GM23338 (cell line): Measurements from ENCODE around the gene KCTD7. TPM values are rescaled to one million over a fixed set of nuclear protein-coding genes. Genes with fewer than 3 reads are reported as not detected.

ENCODE experiments used
- ATAC-seq: fragments of 200-7000 bp; cut with Tn5 transposase; 3 replicates; pipeline ENCODE4 v1.9.1; 2020
- DNase-seq: peaks from one replicate; pipeline ENCODE4 v3.0.0-alpha.2; 2015; ENCODE audit warnings: low spot score
- H2AFZ ChIP-seq: fragments of 200-600 bp; sonication (generic); 2 replicates; pipeline ENCODE4 v1.8.0; 2016; ENCODE audit warnings: antibody characterized with exemption, mild to moderate bottlenecking, moderate library complexity
- H3F3A ChIP-seq: fragments of 200-600 bp; sonication (generic); replicated peaks from 2 replicates; pipeline ENCODE4 v1.8.0; 2017; ENCODE audit warnings: antibody characterized with exemption, mixed run types, low read depth
- H3K27ac ChIP-seq: fragments of 200-600 bp; sonication (generic); 2 replicates; pipeline ENCODE4 v1.6.1; 2016; ENCODE audit warnings: low read depth
- H3K27me3 ChIP-seq: fragments of 200-600 bp; sonication (generic); 2 replicates; pipeline ENCODE4 v1.8.0; 2016; ENCODE audit warnings: mild to moderate bottlenecking, mixed run types, moderate library complexity; ENCODE audit not compliant: insufficient read depth
- H3K36me3 ChIP-seq: fragments of 200-600 bp; sonication (generic); 2 replicates; pipeline ENCODE4 v1.8.0; 2016; ENCODE audit warnings: mild to moderate bottlenecking; ENCODE audit not compliant: insufficient read depth
- H3K4me1 ChIP-seq: fragments of 200-600 bp; sonication (generic); 2 replicates; pipeline ENCODE4 v1.8.0; 2016; ENCODE audit warnings: mild to moderate bottlenecking, moderate library complexity; ENCODE audit not compliant: insufficient read depth
- H3K4me2 ChIP-seq: fragments of 200-600 bp; sonication (generic); 2 replicates; pipeline ENCODE4 v1.7.1; 2017; ENCODE audit warnings: mixed run types
- H3K4me3 ChIP-seq: fragments of 200-600 bp; sonication (generic); 2 replicates; pipeline ENCODE4 v1.6.1; 2016; ENCODE audit warnings: mixed run types
- H3K79me2 ChIP-seq: fragments of 200-600 bp; sonication (generic); replicated peaks from 2 replicates; pipeline ENCODE4 v1.8.0; 2017; ENCODE audit warnings: mild to moderate bottlenecking; ENCODE audit not compliant: insufficient read depth
- H3K9me2 ChIP-seq: fragments of 200-600 bp; sonication (generic); 2 replicates; pipeline ENCODE4 v1.8.0; 2017; ENCODE audit not compliant: insufficient read depth
- H4K20me1 ChIP-seq: fragments of 200-600 bp; sonication (generic); replicated peaks from 2 replicates; pipeline ENCODE4 v1.8.0; 2017; ENCODE audit warnings: mild to moderate bottlenecking; ENCODE audit not compliant: insufficient read depth
- H3K27ac Mint-ChIP-seq: 2 replicates; pipeline ENCODE4 v1.8.0; 2020; ENCODE audit warnings: inconsistent platforms, mild to moderate bottlenecking, moderate library complexity, mixed read lengths
- H3K27me3 Mint-ChIP-seq: 3 replicates; pipeline ENCODE4 v1.8.0; 2022; ENCODE audit warnings: low read depth, mild to moderate bottlenecking, moderate library complexity, mixed read lengths, inconsistent platforms; ENCODE audit not compliant: insufficient read depth, poor library complexity
- H3K36me3 Mint-ChIP-seq: 3 replicates; pipeline ENCODE4 v1.8.0; 2021; ENCODE audit warnings: low read depth, mild to moderate bottlenecking, inconsistent platforms, moderate library complexity, mixed read lengths
- H3K4me1 Mint-ChIP-seq: 3 replicates; pipeline ENCODE4 v1.8.0; 2020; ENCODE audit warnings: mild to moderate bottlenecking, inconsistent platforms, mixed read lengths
- H3K4me3 Mint-ChIP-seq: 3 replicates; pipeline ENCODE4 v1.8.0; 2021; ENCODE audit warnings: moderate library complexity, mild to moderate bottlenecking, inconsistent platforms, mixed read lengths
- H3K9me3 Mint-ChIP-seq: 3 replicates; pipeline ENCODE4 v1.8.0; 2020; ENCODE audit warnings: moderate library complexity, mild to moderate bottlenecking, inconsistent platforms, mixed read lengths
- CREB1 ChIP-seq: fragments of 250-450 bp; sonication (Bioruptor Pico); IDR thresholded peaks from 2 replicates; pipeline ENCODE4 v1.5.0; 2020; ENCODE audit warnings: low read depth, mild to moderate bottlenecking, moderate library complexity
- EZH2 ChIP-seq: fragments of 200-600 bp; sonication (generic); IDR thresholded peaks from one replicate; pipeline ENCODE4 v1.8.0; 2017; ENCODE audit warnings: antibody characterized with exemption, mild to moderate bottlenecking, low read depth; ENCODE audit not compliant: unreplicated experiment
- EZH2phosphoT487 ChIP-seq: fragments of 200-600 bp; sonication (generic); IDR thresholded peaks from one replicate; pipeline ENCODE4 v1.8.1; 2018; ENCODE audit warnings: antibody characterized with exemption; ENCODE audit not compliant: unreplicated experiment
- NANOG ChIP-seq: IDR thresholded peaks from 2 replicates; pipeline ENCODE4 v1.6.1; 2016; ENCODE audit warnings: antibody characterized with exemption, borderline replicate concordance
- ZNF114 ChIP-seq: fragments of 250-450 bp; sonication (Bioruptor Pico); IDR thresholded peaks from 2 replicates; pipeline ENCODE4 v1.5.0; 2020; ENCODE audit warnings: mild to moderate bottlenecking, moderate library complexity
- ZNF331 ChIP-seq: fragments of 250-450 bp; sonication (Bioruptor Pico); IDR thresholded peaks from 2 replicates; pipeline ENCODE4 v1.5.0; 2020; ENCODE audit warnings: low read depth, mild to moderate bottlenecking, moderate library complexity
- polyA plus RNA-seq: library from polyadenylated mRNA; unstranded; fragments of >200 nt; fragmentation: Nextera tagmentation; extraction: Ambion mirVana; gene quantifications from 2 replicates; pipeline ENCODE4 v1.2.1, GENCODE V29; 2016
- total RNA-seq: library from RNA; depleted of rRNA; stranded (reverse); fragments of >200 nt; shearing (Covaris generic); gene quantifications from 2 replicates; pipeline ENCODE4 v1.2.3, GENCODE V29; 2014
- TF ChIP-seq, protein P1 (sequence below), 2 experiments: fragments of 200-600 bp in 1 of 2; sonication (generic) in 1 of 2; conservative IDR thresholded peaks; 2 replicates each; pipeline versions ENCODE4 v1.5.1 to v1.6.1; 2016 to 2017; ENCODE audit warnings: antibody characterized with exemption in 2 of 2, low read depth in 2 of 2, mild to moderate bottlenecking in 2 of 2, moderate library complexity in 1 of 2
- TF ChIP-seq, protein P2 (sequence below): IDR thresholded peaks from one replicate; pipeline ENCODE4 v1.6.1; 2018; ENCODE audit warnings: antibody characterized with exemption; ENCODE audit not compliant: unreplicated experiment

The KCTD7 gene
- total and polyA plus RNA-seq, 2 experiments from 2014 or later: 3.7 to 21.0 TPM

DNA sequence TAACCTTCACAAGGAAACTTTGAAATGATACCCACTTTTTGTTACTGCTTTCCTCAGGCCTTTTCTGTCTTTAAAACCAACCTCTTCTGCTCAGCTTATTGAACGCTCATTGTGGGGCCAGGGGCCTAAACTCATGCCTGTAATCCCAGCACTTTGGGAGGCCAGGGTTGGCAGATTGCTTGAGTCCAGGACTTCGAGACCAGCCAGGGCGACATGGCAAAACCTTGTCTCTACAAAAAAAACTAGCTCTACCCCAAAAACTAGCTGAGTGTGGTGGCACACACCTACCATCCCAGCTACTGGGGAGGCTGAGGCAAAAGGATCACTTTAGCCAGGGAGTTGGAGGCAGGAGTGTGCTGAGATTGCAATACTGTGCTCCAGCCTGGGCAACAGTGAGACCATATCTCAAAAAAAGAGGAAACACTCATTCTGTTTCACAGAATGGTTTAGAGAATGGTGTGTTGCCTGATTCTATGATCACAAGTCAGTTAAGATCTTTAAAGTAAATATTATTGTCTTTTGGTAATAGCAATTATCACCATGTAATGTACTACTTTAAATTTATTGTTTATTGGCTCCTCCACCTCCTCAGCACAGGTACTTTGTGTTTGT, 51.1 kb downstream of the KCTD7 start (continued):
- TF ChIP-seq, protein P1, sequence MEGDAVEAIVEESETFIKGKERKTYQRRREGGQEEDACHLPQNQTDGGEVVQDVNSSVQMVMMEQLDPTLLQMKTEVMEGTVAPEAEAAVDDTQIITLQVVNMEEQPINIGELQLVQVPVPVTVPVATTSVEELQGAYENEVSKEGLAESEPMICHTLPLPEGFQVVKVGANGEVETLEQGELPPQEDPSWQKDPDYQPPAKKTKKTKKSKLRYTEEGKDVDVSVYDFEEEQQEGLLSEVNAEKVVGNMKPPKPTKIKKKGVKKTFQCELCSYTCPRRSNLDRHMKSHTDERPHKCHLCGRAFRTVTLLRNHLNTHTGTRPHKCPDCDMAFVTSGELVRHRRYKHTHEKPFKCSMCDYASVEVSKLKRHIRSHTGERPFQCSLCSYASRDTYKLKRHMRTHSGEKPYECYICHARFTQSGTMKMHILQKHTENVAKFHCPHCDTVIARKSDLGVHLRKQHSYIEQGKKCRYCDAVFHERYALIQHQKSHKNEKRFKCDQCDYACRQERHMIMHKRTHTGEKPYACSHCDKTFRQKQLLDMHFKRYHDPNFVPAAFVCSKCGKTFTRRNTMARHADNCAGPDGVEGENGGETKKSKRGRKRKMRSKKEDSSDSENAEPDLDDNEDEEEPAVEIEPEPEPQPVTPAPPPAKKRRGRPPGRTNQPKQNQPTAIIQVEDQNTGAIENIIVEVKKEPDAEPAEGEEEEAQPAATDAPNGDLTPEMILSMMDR (conservative IDR thresholded peaks at IDR 0.05; ENCODE audit: low read depth in 2 of 2): no peak
- no peak for TF ChIP-seq EZH2
- TF ChIP-seq EZH2phosphoT487: no peak
- TF ChIP-seq NANOG: no peak
- TF ChIP-seq CREB1 (CRISPR knock-in tag): no peak
- no peak for TF ChIP-seq ZNF331 (CRISPR knock-in tag)
- TF ChIP-seq, protein P2, sequence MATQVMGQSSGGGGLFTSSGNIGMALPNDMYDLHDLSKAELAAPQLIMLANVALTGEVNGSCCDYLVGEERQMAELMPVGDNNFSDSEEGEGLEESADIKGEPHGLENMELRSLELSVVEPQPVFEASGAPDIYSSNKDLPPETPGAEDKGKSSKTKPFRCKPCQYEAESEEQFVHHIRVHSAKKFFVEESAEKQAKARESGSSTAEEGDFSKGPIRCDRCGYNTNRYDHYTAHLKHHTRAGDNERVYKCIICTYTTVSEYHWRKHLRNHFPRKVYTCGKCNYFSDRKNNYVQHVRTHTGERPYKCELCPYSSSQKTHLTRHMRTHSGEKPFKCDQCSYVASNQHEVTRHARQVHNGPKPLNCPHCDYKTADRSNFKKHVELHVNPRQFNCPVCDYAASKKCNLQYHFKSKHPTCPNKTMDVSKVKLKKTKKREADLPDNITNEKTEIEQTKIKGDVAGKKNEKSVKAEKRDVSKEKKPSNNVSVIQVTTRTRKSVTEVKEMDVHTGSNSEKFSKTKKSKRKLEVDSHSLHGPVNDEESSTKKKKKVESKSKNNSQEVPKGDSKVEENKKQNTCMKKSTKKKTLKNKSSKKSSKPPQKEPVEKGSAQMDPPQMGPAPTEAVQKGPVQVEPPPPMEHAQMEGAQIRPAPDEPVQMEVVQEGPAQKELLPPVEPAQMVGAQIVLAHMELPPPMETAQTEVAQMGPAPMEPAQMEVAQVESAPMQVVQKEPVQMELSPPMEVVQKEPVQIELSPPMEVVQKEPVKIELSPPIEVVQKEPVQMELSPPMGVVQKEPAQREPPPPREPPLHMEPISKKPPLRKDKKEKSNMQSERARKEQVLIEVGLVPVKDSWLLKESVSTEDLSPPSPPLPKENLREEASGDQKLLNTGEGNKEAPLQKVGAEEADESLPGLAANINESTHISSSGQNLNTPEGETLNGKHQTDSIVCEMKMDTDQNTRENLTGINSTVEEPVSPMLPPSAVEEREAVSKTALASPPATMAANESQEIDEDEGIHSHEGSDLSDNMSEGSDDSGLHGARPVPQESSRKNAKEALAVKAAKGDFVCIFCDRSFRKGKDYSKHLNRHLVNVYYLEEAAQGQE: no peak

DNA sequence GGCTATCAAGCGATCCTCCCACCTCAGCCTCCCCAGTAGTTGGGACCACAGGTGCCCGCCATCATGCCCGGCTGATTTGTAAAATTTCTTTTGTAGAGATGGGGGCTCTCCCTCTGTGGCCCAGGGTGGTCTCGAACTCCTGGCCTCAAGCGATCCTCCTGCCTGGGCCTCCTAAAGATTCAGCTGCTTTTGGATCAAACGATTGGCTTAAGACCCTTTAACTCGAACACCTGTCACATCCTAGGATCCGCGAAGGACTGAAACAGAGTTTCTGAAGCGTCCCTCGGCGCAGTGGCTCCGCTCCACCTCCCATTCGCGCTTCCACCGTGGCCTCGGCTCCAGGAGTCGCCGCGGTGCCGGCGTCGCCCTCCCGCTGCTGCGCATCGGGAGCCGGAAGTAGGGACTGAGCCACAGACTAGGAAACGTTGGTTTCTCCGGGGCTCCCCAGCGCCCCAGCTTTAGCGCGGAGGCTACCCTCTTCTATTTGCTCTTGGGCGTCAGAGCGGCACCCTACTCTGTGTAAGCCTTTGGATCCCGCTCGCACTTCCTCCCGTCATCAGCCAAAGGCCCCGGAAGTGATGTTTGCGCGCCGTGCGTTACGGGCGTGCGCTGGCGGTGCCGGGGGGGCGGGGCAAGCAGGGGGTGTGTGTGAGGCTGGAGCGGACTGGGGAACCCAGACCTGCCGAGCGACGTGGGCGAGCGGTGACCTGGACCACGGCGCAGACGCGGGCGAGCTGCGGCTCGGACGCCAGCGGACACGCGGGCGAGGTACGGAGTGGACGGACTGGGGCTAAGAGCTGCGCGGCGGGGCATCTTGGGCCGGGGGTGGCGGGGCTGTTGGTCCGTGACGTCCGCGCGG, 53.0 kb downstream of the KCTD7 start:
- no peaks in the 10 kb centered on the region for H3K36me3 ChIP-seq
- Mint-ChIP-seq H3K4me3 (peak overlapping the region; percentile 91), H3K27ac (peak overlapping the region; percentile 92), H3K9me3 (no peaks in the 10 kb centered on the region; the same call in 1 of the 3 replicates), H3K4me1 (peaks cover 6% of the 10 kb centered on the region; the same call in 2 of the 3 replicates), H3K27me3 (peaks cover 6% of the 10 kb centered on the region), H3K36me3 (no peaks in the 10 kb centered on the region)
- peaks cover 17% of the 10 kb centered on the region for H3K79me2 ChIP-seq
- peak overlapping the region; percentile 82 for H3K4me3 ChIP-seq
- DNase-seq (peak; percentile 98), ATAC-seq (peak; percentile 92)
- H4K20me1 ChIP-seq: 0 out of 2 replicates have a peak, but pooled peaks cover 3% of the 10 kb centered on the region
- no peaks in the 10 kb centered on the region for H3K4me1 ChIP-seq
- peak overlapping the region; percentile 95 for H3K27ac ChIP-seq
- H3K27me3 ChIP-seq: peaks cover 6% of the 10 kb centered on the region; the same call in 1 of the 2 replicates
- no peaks in the 10 kb centered on the region for H3K9me2 ChIP-seq
- peak overlapping the region; percentile 87 for H3K4me2 ChIP-seq
- peaks cover 3% of the 10 kb centered on the region; the same call in 1 of the 2 replicates for H3F3A ChIP-seq
- H2AFZ ChIP-seq: peak overlapping the region; percentile 91; the same call in 1 of the 2 replicates
- TF ChIP-seq CREB1 (CRISPR knock-in tag) (peak; percentile 94), EZH2 (no peak), ZNF114 (no peak), EZH2phosphoT487 (no peak), NANOG (no peak)
- TF ChIP-seq, protein P2: no peak
- TF ChIP-seq, protein P1 (conservative IDR thresholded peaks at IDR 0.05; ENCODE audit: low read depth in 2 of 2): no peak
